ENCODE data around the gene CMTM5. TPM values are rescaled to one million over a fixed set of nuclear protein-coding genes. Genes with fewer than 3 reads are reported as not detected.
A peak's percentile ranks its signal among the peaks of the same experiment; 100 is the strongest.
"Not testable (repeated sequence)": the region's sequence is repeated elsewhere in the genome, so short reads cannot be mapped to it uniquely, and the experiment has no call there.

Gene CMTM5
- total RNA-seq, 1 donor from 2014 or later = 2.9 TPM

GRCh38 chr14:23421594-23421993 lies 44.7 kb downstream of the CMTM5 start:
- intact Hi-C loops (cut with DNase I) = no loop called here
- Histone ChIP-seq H3K9me3 (no peaks in the 10 kb centered on the region), H3K4me1 (no peaks in the 10 kb centered on the region), H3K4me3 (no peak overlapping the region), H3K27me3 (no peaks in the 10 kb centered on the region), H3K36me3 (no peaks in the 10 kb centered on the region), H3K27ac (no peak overlapping the region)
- no peak for DNase-seq (ENCODE audit: low spot score in 2 of 2)
- TF ChIP-seq CTCF (IDR thresholded peaks at IDR 0.05) = no peak

- no peaks in the 10 kb centered on the region for H3K36me3 ChIP-seq
- H3K4me1 ChIP-seq = no peaks in the 10 kb centered on the region
- intact Hi-C loops (cut with DNase I) = no loop called here
- no peak overlapping the region for H3K4me3 ChIP-seq
- TF ChIP-seq CTCF (IDR thresholded peaks at IDR 0.05) = no peak
- DNase-seq (ENCODE audit: low spot score in 2 of 2) = no peak
- H3K27me3 ChIP-seq = no peaks in the 10 kb centered on the region
- no peak overlapping the region for H3K27ac ChIP-seq
- no peaks in the 10 kb centered on the region for H3K9me3 ChIP-seq
Measured at GRCh38 chr14:23423657-23424056, 46.8 kb downstream of the CMTM5 start.

- Histone ChIP-seq H3K27ac (no peak overlapping the region), H3K27me3 (no peaks in the 10 kb centered on the region), H3K36me3 (no peaks in the 10 kb centered on the region), H3K4me3 (no peak overlapping the region), H3K4me1 (no peaks in the 10 kb centered on the region), H3K9me3 (no peaks in the 10 kb centered on the region)
- no peak for TF ChIP-seq CTCF (IDR thresholded peaks at IDR 0.05)
- no peak for DNase-seq (ENCODE audit: low spot score in 2 of 2)
- intact Hi-C loops (cut with DNase I) = no loop called here
Measured at GRCh38 chr14:23425169-23425568, 48.3 kb downstream of the CMTM5 start.

- H3K27ac ChIP-seq; H3K4me3 ChIP-seq; H3K9me3 ChIP-seq; H3K36me3 ChIP-seq; intact Hi-C loops (cut with DNase I); H3K4me1 ChIP-seq; DNase-seq (ENCODE audit: low spot score in 2 of 2); H3K27me3 ChIP-seq: not testable (repeated sequence)
Measured at GRCh38 chr14:23425798-23426197, 49.0 kb downstream of the CMTM5 start.

GRCh38 chr14:23428686-23429495 lies 52.0 kb downstream of the CMTM5 start:
- H3K27ac ChIP-seq = no peak overlapping the region
- no peaks in the 10 kb centered on the region for H3K27me3 ChIP-seq
- H3K9me3 ChIP-seq = no peaks in the 10 kb centered on the region
- peak in 1 of 2 donors; percentile 47 for DNase-seq (ENCODE audit: low spot score in 2 of 2)
- TF ChIP-seq CTCF (IDR thresholded peaks at IDR 0.05) = no peak
- H3K36me3 ChIP-seq = no peaks in the 10 kb centered on the region
- intact Hi-C loops (cut with DNase I) = no loop called here
- no peaks in the 10 kb centered on the region for H3K4me1 ChIP-seq
- H3K4me3 ChIP-seq = no peak overlapping the region

Other genes with a start within 250 kb of the CMTM5 start
- 59.9 TPM for gene SLC7A8, start 193.4 kb upstream of the CMTM5 start, total RNA-seq
- not detected for gene RNF212B, start 139.1 kb upstream of the CMTM5 start, total RNA-seq
- gene HOMEZ, start 90.9 kb upstream of the CMTM5 start, total RNA-seq = 7.3 TPM
- 8.9 TPM for gene PPP1R3E, start 74.2 kb upstream of the CMTM5 start, total RNA-seq
- 49.2 TPM for gene BCL2L2, start 70.2 kb upstream of the CMTM5 start, total RNA-seq
- 90.6 TPM for gene PABPN1, start 55.6 kb upstream of the CMTM5 start, total RNA-seq
- gene SLC22A17, start 24.2 kb upstream of the CMTM5 start, total RNA-seq = 89.7 TPM
- gene EFS, start 11.9 kb upstream of the CMTM5 start, total RNA-seq = 38.1 TPM
- not detected for gene IL25, start 4.2 kb upstream of the CMTM5 start, total RNA-seq
- not detected for gene MYH6, start 31.2 kb downstream of the CMTM5 start, total RNA-seq
- gene MYH7, start 58.6 kb downstream of the CMTM5 start, total RNA-seq = not detected
- gene NGDN, start 92.7 kb downstream of the CMTM5 start, total RNA-seq = 7.8 TPM
- gene ZFHX2, start 174.7 kb downstream of the CMTM5 start, total RNA-seq = 1.3 TPM
- 115 TPM for gene THTPA, start 179.2 kb downstream of the CMTM5 start, total RNA-seq
- gene AP1G2, start 190.7 kb downstream of the CMTM5 start, total RNA-seq = 56.2 TPM
- gene JPH4, start 201.7 kb downstream of the CMTM5 start, total RNA-seq = 4.7 TPM